ENCODE measurements around the gene ZNF496. TPM values are rescaled to one million over a fixed set of nuclear protein-coding genes. Genes with fewer than 3 reads are reported as not detected.

The ZNF496 gene
- total and polyA plus RNA-seq, 9 of the 15 experiments (the other 6 are each of a cell fraction or from before 2014, with no cell fraction given): 4.3 to 54.0 (median 31.3) TPM

GRCh38 chr1:247357781-247358211, 26.1 kb upstream of the ZNF496 start (continued):
- TF ChIP-seq, protein P1, sequence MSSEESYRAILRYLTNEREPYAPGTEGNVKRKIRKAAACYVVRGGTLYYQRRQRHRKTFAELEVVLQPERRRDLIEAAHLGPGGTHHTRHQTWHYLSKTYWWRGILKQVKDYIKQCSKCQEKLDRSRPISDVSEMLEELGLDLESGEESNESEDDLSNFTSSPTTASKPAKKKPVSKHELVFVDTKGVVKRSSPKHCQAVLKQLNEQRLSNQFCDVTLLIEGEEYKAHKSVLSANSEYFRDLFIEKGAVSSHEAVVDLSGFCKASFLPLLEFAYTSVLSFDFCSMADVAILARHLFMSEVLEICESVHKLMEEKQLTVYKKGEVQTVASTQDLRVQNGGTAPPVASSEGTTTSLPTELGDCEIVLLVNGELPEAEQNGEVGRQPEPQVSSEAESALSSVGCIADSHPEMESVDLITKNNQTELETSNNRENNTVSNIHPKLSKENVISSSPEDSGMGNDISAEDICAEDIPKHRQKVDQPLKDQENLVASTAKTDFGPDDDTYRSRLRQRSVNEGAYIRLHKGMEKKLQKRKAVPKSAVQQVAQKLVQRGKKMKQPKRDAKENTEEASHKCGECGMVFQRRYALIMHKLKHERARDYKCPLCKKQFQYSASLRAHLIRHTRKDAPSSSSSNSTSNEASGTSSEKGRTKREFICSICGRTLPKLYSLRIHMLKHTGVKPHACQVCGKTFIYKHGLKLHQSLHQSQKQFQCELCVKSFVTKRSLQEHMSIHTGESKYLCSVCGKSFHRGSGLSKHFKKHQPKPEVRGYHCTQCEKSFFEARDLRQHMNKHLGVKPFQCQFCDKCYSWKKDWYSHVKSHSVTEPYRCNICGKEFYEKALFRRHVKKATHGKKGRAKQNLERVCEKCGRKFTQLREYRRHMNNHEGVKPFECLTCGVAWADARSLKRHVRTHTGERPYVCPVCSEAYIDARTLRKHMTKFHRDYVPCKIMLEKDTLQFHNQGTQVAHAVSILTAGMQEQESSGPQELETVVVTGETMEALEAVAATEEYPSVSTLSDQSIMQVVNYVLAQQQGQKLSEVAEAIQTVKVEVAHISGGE (CRISPR knock-in tag; IDR thresholded peaks at IDR 0.05): 0 out of 6 replicates have a peak, but pooled peaks of 1 of the 3 experiments have one; percentile 9
- TF ChIP-seq NFYB (IDR thresholded peaks at IDR 0.05; ENCODE audit: extremely low read depth, insufficient read length) (no peak), ATF1 (CRISPR knock-in tag; IDR thresholded peaks at IDR 0.05) (no peak), ATF1 (tag; IDR thresholded peaks at IDR 0.05) (0 out of 2 replicates have a peak, but pooled peaks have one; percentile 36)
- TF ChIP-seq, protein P2, sequence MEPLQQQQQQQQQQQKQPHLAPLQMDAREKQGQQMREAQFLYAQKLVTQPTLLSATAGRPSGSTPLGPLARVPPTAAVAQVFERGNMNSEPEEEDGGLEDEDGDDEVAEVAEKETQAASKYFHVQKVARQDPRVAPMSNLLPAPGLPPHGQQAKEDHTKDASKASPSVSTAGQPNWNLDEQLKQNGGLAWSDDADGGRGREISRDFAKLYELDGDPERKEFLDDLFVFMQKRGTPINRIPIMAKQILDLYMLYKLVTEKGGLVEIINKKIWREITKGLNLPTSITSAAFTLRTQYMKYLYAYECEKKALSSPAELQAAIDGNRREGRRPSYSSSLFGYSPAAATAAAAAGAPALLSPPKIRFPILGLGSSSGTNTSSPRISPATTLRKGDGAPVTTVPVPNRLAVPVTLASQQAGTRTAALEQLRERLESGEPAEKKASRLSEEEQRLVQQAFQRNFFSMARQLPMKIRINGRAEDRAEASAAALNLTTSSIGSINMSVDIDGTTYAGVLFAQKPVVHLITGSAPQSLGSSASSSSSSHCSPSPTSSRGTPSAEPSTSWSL (CRISPR knock-in tag; IDR thresholded peaks at IDR 0.05; ENCODE audit: borderline replicate concordance): 0 out of 2 replicates have a peak, but pooled peaks have one; percentile 48
